CD4-positive, alpha-beta T cell (primary cell): Measurements from ENCODE around the gene ILKAP. TPM values are rescaled to one million over a fixed set of nuclear protein-coding genes. Genes with fewer than 3 reads are reported as not detected.

Experiments used
- ATAC-seq: fragments of 200-7000 bp; cut with Tn5 transposase; one replicate; pipeline ENCODE4 v1.10.0; 2022; ENCODE audit warnings: mild to moderate bottlenecking; ENCODE audit not compliant: poor library complexity
- CTCF ChIA-PET: fragments of 350-600 bp; sonication (Branson Sonifier 250); formaldehyde crosslinking; loops from one replicate; lab custom pipeline; 2021; ENCODE audit warnings: antibody characterized with exemption, inconsistent platforms; lab: Charles Lee
- POLR2A ChIA-PET: fragments of 350-600 bp; sonication (Branson Sonifier 250); formaldehyde crosslinking; loops from one replicate; lab custom pipeline; 2021; ENCODE audit warnings: antibody characterized with exemption, inconsistent platforms; lab: Charles Lee
- DNase-seq, 14 experiments: peaks; one replicate each; pipeline ENCODE4 v3.0.0-alpha.2; 2013 to 2020; ENCODE audit warnings: mixed read lengths in 2 of 14
- H3K27ac ChIP-seq, 2 donors: one replicate each; pipeline versions ENCODE4 v1.5.1 to v1.7.0; 2013; ENCODE audit warnings: low read length in 2 of 2, low read depth in 1 of 2, mild to moderate bottlenecking in 1 of 2
- H3K27me3 ChIP-seq, 2 experiments: 1 replicate in 1 of 2; 2 replicates in 1 of 2; pipeline versions ENCODE4 v1.6.1 to v1.7.0; 2013; ENCODE audit warnings: low read length in 2 of 2, control low read depth in 1 of 2, mild to moderate bottlenecking in 1 of 2, moderate library complexity in 1 of 2; ENCODE audit not compliant: insufficient read depth in 2 of 2, control insufficient read depth in 1 of 2
- H3K36me3 ChIP-seq: one replicate; pipeline ENCODE4 v1.6.1; 2013; ENCODE audit warnings: low read length, control low read depth; ENCODE audit not compliant: insufficient read depth
- H3K4me1 ChIP-seq: one replicate; pipeline ENCODE4 v1.6.1; 2013; ENCODE audit warnings: low read length, control low read depth; ENCODE audit not compliant: insufficient read depth
- H3K4me3 ChIP-seq: one replicate; pipeline ENCODE4 v1.5.1; 2013; ENCODE audit warnings: mild to moderate bottlenecking, low read length, moderate library complexity
- H3K9me3 ChIP-seq, 2 experiments: 1 replicate in 1 of 2; 2 replicates in 1 of 2; pipeline versions ENCODE4 v1.6.1 to v1.7.0; 2013; ENCODE audit warnings: low read length in 2 of 2, mild to moderate bottlenecking in 2 of 2, control low read depth in 1 of 2, moderate library complexity in 1 of 2; ENCODE audit not compliant: control insufficient read depth in 1 of 2, insufficient read depth in 1 of 2
- H3K27ac Mint-ChIP-seq: one replicate; pipeline ENCODE4 v1.8.0; 2020; ENCODE audit warnings: mixed read lengths
- H3K27me3 Mint-ChIP-seq: one replicate; pipeline ENCODE4 v1.8.0; 2021; ENCODE audit warnings: mixed read lengths
- H3K36me3 Mint-ChIP-seq: one replicate; pipeline ENCODE4 v1.8.0; 2021; ENCODE audit warnings: low read depth, mixed read lengths
- H3K4me1 Mint-ChIP-seq: one replicate; pipeline ENCODE4 v1.8.0; 2021; ENCODE audit warnings: low read depth, mixed read lengths
- H3K4me3 Mint-ChIP-seq: one replicate; pipeline ENCODE4 v1.8.0; 2020; ENCODE audit warnings: mild to moderate bottlenecking, mixed read lengths
- H3K9me3 Mint-ChIP-seq: one replicate; pipeline ENCODE4 v1.8.0; 2020; ENCODE audit warnings: mixed read lengths
- CTCF ChIP-seq: fragments of 200-600 bp; IDR thresholded peaks from one replicate; pipeline ENCODE4 v1.8.0; 2022; ENCODE audit warnings: antibody characterized with exemption, mild to moderate bottlenecking
- intact Hi-C, 2 experiments: fragments of 100-400 bp; cut with DNase I in 1 of 2; cut with micrococcal nuclease in 1 of 2; formaldehyde crosslinking; loops; one replicate each; pipeline versions ENCODE4 v1.15.1 to v1.9.0; 2023 to 2025; cut with DNase I, micrococcal nuclease
- total RNA-seq, 174 experiments: library from RNA in 2 of 174; stranded (reverse) in 2 of 174; gene quantifications; one replicate each; pipeline ENCODE4 v1.2.3 and lab custom pipeline; 2021 to 2026

Gene ILKAP
- total RNA-seq, 2 experiments from 2014 or later, result 133 to 143 TPM

- Mint-ChIP-seq H3K4me1 (peaks cover 23% of the 10 kb centered on the region), H3K4me3 (peak overlapping the region; percentile 78), H3K9me3 (no peaks in the 10 kb centered on the region), H3K36me3 (no peaks in the 10 kb centered on the region), H3K27me3 (peaks cover 13% of the 10 kb centered on the region), H3K27ac (no peak overlapping the region)
- Histone ChIP-seq H3K9me3 (no peaks in the 10 kb centered on the region), H3K27ac (no peak overlapping the region), H3K36me3 (no peaks in the 10 kb centered on the region), H3K27me3 (peaks cover 0 to 4% of the 10 kb centered on the region in 2 experiments), H3K4me1 (peaks cover 25% of the 10 kb centered on the region), H3K4me3 (peak overlapping the region; percentile 59)
- intact Hi-C loops, result loop anchor here (2.0 to 10.0 kb wide), 4 partner anchors 26 to 266 kb away; partner anchors contain the start of genes ILKAP (in 1 of the 2), SCLY (in 1 of the 2) and UBE2F (in 1 of the 2)
- no peak for TF ChIP-seq CTCF
- DNase-seq (no peak), ATAC-seq (no peak)
- ChIA-PET POLR2A (interaction anchor here (1.3 kb wide), 2 partner anchors 28 to 197 kb away, joined by 3 to 18 read pairs; partner anchors contain the start of gene ILKAP), CTCF (interaction anchor here (1.0 to 1.3 kb wide), 2 partner anchors 33 to 307 kb away, joined by 3 to 6 read pairs; no protein-coding TSS in a partner anchor)
Observed at GRCh38 chr2:238230699-238231098, 27.2 kb upstream of the ILKAP start.

- TF ChIP-seq CTCF, result no peak
- peaks cover 4% of the 10 kb centered on the region for H3K27me3 Mint-ChIP-seq
- Histone ChIP-seq H3K27ac (no peak overlapping the region), H3K4me1 (peaks cover 18% of the 10 kb centered on the region), H3K36me3 (no peaks in the 10 kb centered on the region), H3K9me3 (no peaks in the 10 kb centered on the region), H3K27me3 (peaks cover 0 to 2% of the 10 kb centered on the region in 2 experiments), H3K4me3 (no peak overlapping the region)
- ATAC-seq (no peak), DNase-seq (no peak)
- no peak overlapping the region for H3K4me3 Mint-ChIP-seq
- H3K9me3 Mint-ChIP-seq, result no peaks in the 10 kb centered on the region
- H3K27ac Mint-ChIP-seq, result no peak overlapping the region
- ChIA-PET POLR2A (no interaction called here), CTCF (no interaction called here)
- no peaks in the 10 kb centered on the region for H3K36me3 Mint-ChIP-seq
- H3K4me1 Mint-ChIP-seq, result peaks cover 23% of the 10 kb centered on the region
- intact Hi-C loops, result no loop called here
Observed at GRCh38 chr2:238228700-238229099, 25.2 kb upstream of the ILKAP start.

DNA sequence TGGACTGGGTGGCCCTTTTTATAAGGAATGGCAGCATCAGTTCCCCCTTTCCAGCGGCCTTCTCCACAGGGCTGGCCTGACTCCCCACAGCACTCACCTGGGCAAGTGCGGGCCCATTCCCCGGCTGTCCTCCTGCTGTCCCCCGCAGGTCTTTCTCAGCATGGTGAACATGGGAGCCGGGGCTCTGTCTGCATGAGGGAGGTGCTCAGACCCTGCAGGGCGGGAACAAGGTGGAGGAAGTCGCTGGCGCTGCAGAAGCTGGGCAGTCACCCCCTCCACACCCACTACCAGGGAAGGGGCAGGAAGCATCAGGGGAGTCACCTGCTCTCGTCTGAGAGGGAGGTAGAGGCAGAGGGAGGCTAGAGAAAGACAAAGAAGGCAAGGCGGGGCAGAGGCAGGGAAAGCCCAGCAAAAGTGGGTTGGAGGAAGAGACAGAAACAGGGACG, 24.1 kb upstream of the ILKAP start:
- peaks cover 0 to 2% of the 10 kb centered on the region in 2 experiments for H3K27me3 ChIP-seq
- Mint-ChIP-seq H3K36me3 (no peaks in the 10 kb centered on the region), H3K4me3 (no peak overlapping the region), H3K27ac (no peak overlapping the region), H3K27me3 (no peaks in the 10 kb centered on the region), H3K9me3 (no peaks in the 10 kb centered on the region), H3K4me1 (peaks cover 23% of the 10 kb centered on the region)
- H3K27ac ChIP-seq, result no peak overlapping the region
- no peak overlapping the region for H3K4me3 ChIP-seq
- TF ChIP-seq CTCF, result no peak
- POLR2A ChIA-PET, result no interaction called here
- intact Hi-C loops, result no loop called here
- H3K36me3 ChIP-seq, result no peaks in the 10 kb centered on the region
- CTCF ChIA-PET, result no interaction called here
- DNase-seq, result no peak
- H3K9me3 ChIP-seq, result no peaks in the 10 kb centered on the region
- no peak for ATAC-seq
- peaks cover 18% of the 10 kb centered on the region for H3K4me1 ChIP-seq
